HL-60 (cell line): Measurements from ENCODE around the gene SLC35D1.

Experiments
- DNase-seq, 2 experiments: peaks; one replicate each; pipeline ENCODE4 v3.0.0-alpha.2; 2010 to 2020; ENCODE audit warnings: low read depth in 1 of 2, low spot score in 1 of 2
- H3K27ac ChIP-seq: fragments of 250-450 bp; sonication (Bioruptor Pico); replicated peaks from 2 replicates; pipeline ENCODE4 v1.5.1; 2020; ENCODE audit warnings: mild to moderate bottlenecking, moderate library complexity
- H3K27me3 ChIP-seq: fragments of 250-450 bp; sonication (Bioruptor Pico); 2 replicates; pipeline ENCODE4 v1.5.1; 2021; ENCODE audit warnings: mild to moderate bottlenecking, moderate library complexity; ENCODE audit not compliant: insufficient read depth, poor library complexity, severe bottlenecking
- H3K4me3 ChIP-seq: replicated peaks from 2 replicates; pipeline ENCODE4 v1.5.1; 2011; ENCODE audit warnings: mild to moderate bottlenecking, control low read depth, low read length; ENCODE audit not compliant: insufficient read depth
- CTCF ChIP-seq: IDR thresholded peaks from one replicate; pipeline ENCODE4 v1.5.1; 2011; ENCODE audit warnings: low read length, control low read depth, inconsistent platforms; ENCODE audit not compliant: insufficient read depth
- GABPA ChIP-seq: IDR thresholded peaks from 2 replicates; pipeline ENCODE4 v1.6.1; 2012; ENCODE audit warnings: low read depth
- POLR2AphosphoS5 ChIP-seq: IDR thresholded peaks from 2 replicates; pipeline ENCODE4 v1.6.1; 2012; ENCODE audit warnings: low read depth
- REST ChIP-seq: IDR thresholded peaks from 2 replicates; pipeline ENCODE4 v1.6.1; 2012; ENCODE audit warnings: low read depth; ENCODE audit not compliant: insufficient replicate concordance
- SPI1 ChIP-seq: IDR thresholded peaks from 2 replicates; pipeline ENCODE4 v1.6.1; 2012; ENCODE audit warnings: low read depth, mild to moderate bottlenecking, borderline replicate concordance

The SLC35D1 gene

GRCh38 chr1:67031859-67032247, 22.1 kb downstream of the SLC35D1 start:
- H3K27ac ChIP-seq: no peak overlapping the region
- DNase-seq: no peak
- H3K4me3 ChIP-seq: no peak overlapping the region
- TF ChIP-seq CTCF: no peak
- TF ChIP-seq GABPA: no peak
- no peak for TF ChIP-seq REST
- TF ChIP-seq POLR2AphosphoS5: no peak
- TF ChIP-seq SPI1: no peak
- no peaks in the 10 kb centered on the region for H3K27me3 ChIP-seq

- no peak for DNase-seq
- TF ChIP-seq REST (no peak), GABPA (no peak), CTCF (no peak), POLR2AphosphoS5 (no peak), SPI1 (no peak)
- Histone ChIP-seq H3K27me3 (no peaks in the 10 kb centered on the region), H3K27ac (no peak overlapping the region), H3K4me3 (no peak overlapping the region)
Observed at GRCh38 chr1:67031121-67031858, 22.7 kb downstream of the SLC35D1 start.

- H3K27me3 ChIP-seq: no peaks in the 10 kb centered on the region
- H3K27ac ChIP-seq: no peak overlapping the region
- TF ChIP-seq POLR2AphosphoS5 (no peak), SPI1 (no peak), GABPA (no peak), REST (no peak), CTCF (no peak)
- DNase-seq: no peak
- no peak overlapping the region for H3K4me3 ChIP-seq
Observed at GRCh38 chr1:67029472-67029871, 24.5 kb downstream of the SLC35D1 start.
